DND-41 (cell line): ENCODE measurements around the gene CTIF.

Experiments used
- EZH2 ChIP-seq: IDR thresholded peaks from 3 replicates; pipeline ENCODE4 v1.6.1; 2012; ENCODE audit warnings: borderline replicate concordance, low read depth, mild to moderate bottlenecking, moderate library complexity, low read length, inconsistent platforms; ENCODE audit not compliant: severe bottlenecking
- TF ChIP-seq, protein P1 (sequence below): IDR thresholded peaks from 2 replicates; pipeline ENCODE4 v1.5.1; 2012; ENCODE audit warnings: borderline replicate concordance, low read length, moderate library complexity, mild to moderate bottlenecking; ENCODE audit not compliant: poor library complexity, severe bottlenecking; ENCODE audit errors: extremely low read depth

DNA sequence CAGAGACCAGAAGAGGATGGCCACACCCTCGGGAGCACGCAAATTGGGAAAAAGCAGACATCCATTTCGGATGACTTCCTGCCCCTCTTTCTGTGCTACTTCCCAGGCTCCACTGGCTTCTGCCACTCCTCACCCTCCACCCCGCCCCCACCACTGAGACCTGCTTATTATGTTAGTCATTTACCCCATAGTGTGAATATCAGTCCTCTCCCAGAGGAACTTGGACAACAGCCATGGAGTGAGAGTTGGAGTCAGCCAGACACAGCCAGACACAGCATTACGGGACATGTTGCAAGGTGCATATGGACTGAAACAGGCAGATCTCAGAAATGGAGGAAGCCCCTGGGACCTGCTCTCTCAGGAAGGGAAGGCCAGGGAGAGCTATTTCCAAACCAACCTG is 51.8 kb downstream of the CTIF start:
- TF ChIP-seq, protein P1, sequence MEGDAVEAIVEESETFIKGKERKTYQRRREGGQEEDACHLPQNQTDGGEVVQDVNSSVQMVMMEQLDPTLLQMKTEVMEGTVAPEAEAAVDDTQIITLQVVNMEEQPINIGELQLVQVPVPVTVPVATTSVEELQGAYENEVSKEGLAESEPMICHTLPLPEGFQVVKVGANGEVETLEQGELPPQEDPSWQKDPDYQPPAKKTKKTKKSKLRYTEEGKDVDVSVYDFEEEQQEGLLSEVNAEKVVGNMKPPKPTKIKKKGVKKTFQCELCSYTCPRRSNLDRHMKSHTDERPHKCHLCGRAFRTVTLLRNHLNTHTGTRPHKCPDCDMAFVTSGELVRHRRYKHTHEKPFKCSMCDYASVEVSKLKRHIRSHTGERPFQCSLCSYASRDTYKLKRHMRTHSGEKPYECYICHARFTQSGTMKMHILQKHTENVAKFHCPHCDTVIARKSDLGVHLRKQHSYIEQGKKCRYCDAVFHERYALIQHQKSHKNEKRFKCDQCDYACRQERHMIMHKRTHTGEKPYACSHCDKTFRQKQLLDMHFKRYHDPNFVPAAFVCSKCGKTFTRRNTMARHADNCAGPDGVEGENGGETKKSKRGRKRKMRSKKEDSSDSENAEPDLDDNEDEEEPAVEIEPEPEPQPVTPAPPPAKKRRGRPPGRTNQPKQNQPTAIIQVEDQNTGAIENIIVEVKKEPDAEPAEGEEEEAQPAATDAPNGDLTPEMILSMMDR, result no peak
- TF ChIP-seq EZH2, result no peak
